IgD-negative memory B cell (primary cell): ENCODE data around the gene PDE6A. TPM values are rescaled to one million over a fixed set of nuclear protein-coding genes. Genes with fewer than 3 reads are reported as not detected.
"Not testable (repeated sequence)": the region's sequence is repeated elsewhere in the genome, so short reads cannot be mapped to it uniquely, and the experiment has no call there.

Experiments used
- H3K27ac Mint-ChIP-seq, 3 donors: one replicate each; pipeline ENCODE4 v1.8.0; 2020 to 2022; ENCODE audit warnings: mild to moderate bottlenecking in 3 of 3, mixed read lengths in 3 of 3, moderate library complexity in 1 of 3
- H3K27me3 Mint-ChIP-seq: one replicate; pipeline ENCODE4 v1.8.0; 2021; ENCODE audit warnings: mixed read lengths
- H3K36me3 Mint-ChIP-seq: one replicate; pipeline ENCODE4 v1.8.0; 2020; ENCODE audit warnings: mild to moderate bottlenecking, mixed read lengths
- H3K4me1 Mint-ChIP-seq, 3 donors: one replicate each; pipeline ENCODE4 v1.8.0; 2020 to 2022; ENCODE audit warnings: mixed read lengths in 3 of 3, mild to moderate bottlenecking in 1 of 3
- H3K4me3 Mint-ChIP-seq, 4 donors: one replicate each; pipeline ENCODE4 v1.8.0; 2020 to 2022; ENCODE audit warnings: mild to moderate bottlenecking in 4 of 4, mixed read lengths in 4 of 4, moderate library complexity in 3 of 4
- H3K9me3 Mint-ChIP-seq, 3 donors: one replicate each; pipeline ENCODE4 v1.8.0; 2020 to 2021; ENCODE audit warnings: mixed read lengths in 3 of 3, mild to moderate bottlenecking in 1 of 3
- polyA plus RNA-seq: library from polyadenylated mRNA; unstranded; fragments of 300-500 nt; fragmentation: Illumina TruSeq; gene quantifications from one replicate; pipeline ENCODE4 v1.2.3, GENCODE V29; 2021

The PDE6A gene
- polyA plus RNA-seq, 1 donor from 2014 or later, result 0.05 TPM

- no peaks in the 10 kb centered on the region for H3K4me1 Mint-ChIP-seq
- H3K27ac Mint-ChIP-seq, result no peak overlapping the region
- peaks cover 5% of the 10 kb centered on the region for H3K27me3 Mint-ChIP-seq
- H3K9me3 Mint-ChIP-seq, result peaks cover 0 to 4% (median 2%) of the 10 kb centered on the region in 3 donors
- H3K36me3 Mint-ChIP-seq, result no peaks in the 10 kb centered on the region
- no peak overlapping the region for H3K4me3 Mint-ChIP-seq
These were observed 62.7 kb downstream of the PDE6A start for GRCh38 chr5:149881874-149882273.

GRCh38 chr5:149881069-149881622, 63.4 kb downstream of the PDE6A start:
- no peaks in the 10 kb centered on the region for H3K36me3 Mint-ChIP-seq
- peaks cover 0 to 1% (median 0%) of the 10 kb centered on the region in 3 donors for H3K4me1 Mint-ChIP-seq
- peaks cover 0 to 4% (median 2%) of the 10 kb centered on the region in 3 donors for H3K9me3 Mint-ChIP-seq
- H3K27me3 Mint-ChIP-seq, result peaks cover 2% of the 10 kb centered on the region
- no peak overlapping the region for H3K4me3 Mint-ChIP-seq
- H3K27ac Mint-ChIP-seq, result no peak overlapping the region

DNA sequence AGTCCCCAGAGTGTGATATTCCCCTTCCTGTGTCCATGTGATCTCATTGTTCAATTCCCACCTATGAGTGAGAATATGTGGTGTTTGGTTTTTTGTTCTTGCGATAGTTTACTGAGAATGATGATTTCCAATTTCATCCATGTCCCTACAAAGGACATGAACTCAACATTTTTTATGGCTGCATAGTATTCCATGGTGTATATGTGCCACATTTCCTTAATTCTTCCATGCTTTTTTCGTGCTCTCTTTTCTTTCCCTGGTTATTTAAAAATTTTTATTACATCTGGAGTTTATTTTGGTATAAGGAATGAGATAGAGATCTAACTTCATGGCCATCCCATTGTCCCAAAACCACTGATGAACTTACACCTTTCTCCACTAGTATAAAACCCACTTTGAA, 65.0 kb downstream of the PDE6A start:
- H3K4me3 Mint-ChIP-seq, H3K4me1 Mint-ChIP-seq, H3K27me3 Mint-ChIP-seq, H3K9me3 Mint-ChIP-seq, H3K36me3 Mint-ChIP-seq, H3K27ac Mint-ChIP-seq: not testable (repeated sequence)

DNA sequence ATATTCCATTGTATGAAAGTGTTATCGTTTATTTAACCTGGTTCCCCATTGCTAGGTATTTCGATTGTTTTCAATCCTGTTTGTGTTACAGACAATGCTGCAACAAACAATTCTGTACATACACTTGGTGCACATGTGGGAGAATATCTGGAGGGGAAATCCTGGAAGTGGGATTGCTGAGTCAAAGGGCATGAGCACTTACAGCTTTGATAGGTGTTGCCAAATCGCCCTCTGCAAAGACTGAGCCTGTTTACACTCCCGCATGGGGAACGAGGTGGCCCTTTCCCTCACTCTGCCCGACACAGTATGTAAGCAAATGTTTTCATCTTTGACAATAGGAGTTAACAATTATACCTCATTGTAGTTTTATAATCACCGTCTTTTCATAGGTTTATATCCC, 66.2 kb downstream of the PDE6A start:
- peaks cover 0 to 4% (median 2%) of the 10 kb centered on the region in 3 donors for H3K9me3 Mint-ChIP-seq

DNA sequence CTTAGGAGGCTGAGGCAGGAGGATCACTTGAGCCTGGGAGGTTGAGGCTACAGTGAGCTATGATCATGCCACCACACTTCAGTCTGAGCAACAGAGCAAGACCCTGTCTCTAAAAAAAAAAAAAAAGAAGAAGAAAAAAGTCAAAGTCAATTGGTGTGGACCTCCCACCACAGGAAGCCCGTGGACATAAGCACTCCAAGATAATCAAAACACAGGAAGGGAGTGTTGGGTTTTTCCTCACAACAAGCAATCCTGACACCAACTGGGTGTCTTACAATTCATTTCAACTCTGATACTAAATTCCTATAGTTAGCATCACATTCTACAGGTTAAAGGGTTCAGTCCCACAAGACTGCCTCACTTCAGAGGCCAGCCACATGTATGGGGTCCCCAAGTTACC, 70.7 kb downstream of the PDE6A start:
- Mint-ChIP-seq H3K27me3 (no peaks in the 10 kb centered on the region), H3K9me3 (peaks cover 0 to 2% (median 0%) of the 10 kb centered on the region in 3 donors), H3K36me3 (no peaks in the 10 kb centered on the region), H3K4me3 (no peak overlapping the region), H3K4me1 (peaks cover 0 to 1% (median 0%) of the 10 kb centered on the region in 3 donors), H3K27ac (no peak overlapping the region)

More for the DNA sequence above, 66.2 kb downstream of the PDE6A start:
- Mint-ChIP-seq H3K36me3 (no peaks in the 10 kb centered on the region), H3K4me3 (no peak overlapping the region), H3K27ac (no peak overlapping the region), H3K27me3 (no peaks in the 10 kb centered on the region), H3K4me1 (peaks cover 0 to 1% (median 0%) of the 10 kb centered on the region in 3 donors)

DNA sequence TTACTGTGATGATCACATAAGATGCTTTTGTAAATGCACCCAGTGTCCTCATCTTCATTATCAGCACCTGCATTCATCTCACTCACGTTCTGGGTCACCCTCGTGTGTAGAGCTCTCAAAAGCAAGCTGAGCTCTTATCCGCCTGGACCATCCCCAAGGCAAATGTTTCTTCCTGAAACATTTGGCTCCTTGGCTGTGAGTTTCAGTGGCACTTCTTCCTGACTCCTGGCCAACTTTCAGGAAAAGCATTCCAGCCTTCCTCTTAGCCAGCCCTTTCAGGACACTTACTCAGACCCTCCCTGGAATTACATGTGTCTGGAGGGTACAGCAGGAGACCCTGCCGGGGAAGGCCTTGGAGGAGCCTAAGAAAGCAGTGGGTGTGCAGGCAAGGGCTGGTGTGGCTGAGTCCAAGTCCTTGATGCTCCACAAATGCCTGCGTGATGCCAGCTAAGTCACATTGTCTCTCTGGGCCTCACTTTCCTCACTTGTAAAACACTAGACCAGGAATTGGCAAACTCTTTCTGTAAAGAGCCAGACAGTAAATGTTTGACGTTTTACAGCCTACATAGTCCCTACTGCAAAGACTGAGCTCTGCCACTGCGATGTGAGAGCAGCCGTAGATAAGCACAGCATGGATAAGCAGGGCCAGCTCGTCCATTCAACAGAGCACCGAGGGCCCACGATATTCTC, 72.1 kb downstream of the PDE6A start:
- H3K9me3 Mint-ChIP-seq, result peaks cover 0 to 2% (median 0%) of the 10 kb centered on the region in 3 donors
- H3K4me3 Mint-ChIP-seq, result peak overlapping the region in 1 of 4 donors; percentile 58
- H3K27ac Mint-ChIP-seq, result no peak overlapping the region
- peaks cover 0 to 1% (median 0%) of the 10 kb centered on the region in 3 donors for H3K4me1 Mint-ChIP-seq
- peaks cover 1% of the 10 kb centered on the region for H3K27me3 Mint-ChIP-seq
- H3K36me3 Mint-ChIP-seq, result no peaks in the 10 kb centered on the region

- Mint-ChIP-seq H3K36me3 (no peaks in the 10 kb centered on the region), H3K27me3 (peaks cover 1% of the 10 kb centered on the region), H3K27ac (no peak overlapping the region), H3K9me3 (peaks cover 0 to 2% (median 0%) of the 10 kb centered on the region in 3 donors), H3K4me1 (no peaks in the 10 kb centered on the region), H3K4me3 (no peak overlapping the region)
These were observed 73.1 kb downstream of the PDE6A start for GRCh38 chr5:149871471-149871870.

- no peak overlapping the region for H3K4me3 Mint-ChIP-seq
- H3K36me3 Mint-ChIP-seq, result no peaks in the 10 kb centered on the region
- no peak overlapping the region for H3K27ac Mint-ChIP-seq
- H3K9me3 Mint-ChIP-seq, result peaks cover 0 to 2% (median 0%) of the 10 kb centered on the region in 3 donors
- no peaks in the 10 kb centered on the region for H3K4me1 Mint-ChIP-seq
- H3K27me3 Mint-ChIP-seq, result peaks cover 1% of the 10 kb centered on the region
These were observed 73.9 kb downstream of the PDE6A start for GRCh38 chr5:149870697-149871096.

- no peak overlapping the region for H3K27ac Mint-ChIP-seq
These were observed 74.4 kb downstream of the PDE6A start for GRCh38 chr5:149870232-149870631.

GRCh38 chr5:149869411-149869821, 75.2 kb downstream of the PDE6A start:
- Mint-ChIP-seq H3K27ac (no peak overlapping the region), H3K4me3 (peak overlapping the region in 1 of 4 donors; percentile 36), H3K9me3 (peaks cover 0 to 2% (median 0%) of the 10 kb centered on the region in 3 donors), H3K4me1 (no peaks in the 10 kb centered on the region), H3K36me3 (no peaks in the 10 kb centered on the region), H3K27me3 (peaks cover 1% of the 10 kb centered on the region)

More at GRCh38 chr5:149870232-149870631, 74.4 kb downstream of the PDE6A start:
- Mint-ChIP-seq H3K36me3 (no peaks in the 10 kb centered on the region), H3K4me3 (no peak overlapping the region), H3K9me3 (peaks cover 0 to 2% (median 0%) of the 10 kb centered on the region in 3 donors), H3K27me3 (peaks cover 1% of the 10 kb centered on the region), H3K4me1 (no peaks in the 10 kb centered on the region)

DNA sequence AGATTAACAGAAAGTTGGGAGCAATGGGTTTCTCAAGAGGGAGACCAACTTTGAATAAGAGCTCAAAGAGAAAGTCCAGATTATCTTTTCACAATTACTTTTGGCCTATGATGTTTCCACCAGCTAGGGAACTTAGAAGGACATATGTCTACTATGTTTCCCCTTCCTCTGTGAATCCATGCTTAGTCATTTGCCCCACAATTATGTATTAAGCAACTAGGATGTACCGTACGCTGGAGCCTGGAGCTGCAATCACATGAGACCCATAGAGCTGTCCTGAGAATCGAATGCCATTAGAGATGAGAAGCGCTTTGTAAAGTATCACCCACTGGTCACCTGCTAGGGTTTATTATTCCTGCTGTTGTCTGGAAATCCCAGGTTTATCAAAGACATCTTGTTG, 78.8 kb downstream of the PDE6A start:
- Mint-ChIP-seq H3K9me3 (peaks cover 0 to 2% (median 0%) of the 10 kb centered on the region in 3 donors), H3K36me3 (no peaks in the 10 kb centered on the region), H3K27ac (no peak overlapping the region), H3K4me1 (peaks cover 4 to 10% (median 9%) of the 10 kb centered on the region in 3 donors), H3K27me3 (peaks cover 1% of the 10 kb centered on the region), H3K4me3 (no peak overlapping the region)

DNA sequence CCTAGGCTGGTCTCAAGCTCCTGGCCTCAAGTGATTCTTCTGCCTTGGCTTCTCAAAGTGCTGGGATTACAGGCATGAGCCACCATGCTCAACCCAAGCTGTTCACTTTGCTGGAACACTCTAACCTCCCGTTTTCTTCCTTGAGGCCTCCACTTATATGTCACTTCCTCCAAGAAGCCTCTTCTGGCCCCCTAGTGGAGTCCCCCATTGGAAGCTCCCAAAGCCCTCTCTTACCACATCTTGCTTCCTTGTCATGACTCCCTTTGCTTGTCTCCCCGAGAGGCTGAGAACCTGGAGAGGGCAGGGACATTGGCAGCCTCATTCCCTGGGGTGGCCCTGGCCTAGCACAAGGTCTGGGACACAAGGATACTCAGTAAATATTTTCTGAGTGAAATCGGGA, 80.8 kb downstream of the PDE6A start:
- Mint-ChIP-seq H3K27ac (peak overlapping the region in 1 of 3 donors; percentile 50), H3K9me3 (no peaks in the 10 kb centered on the region), H3K4me3 (no peak overlapping the region), H3K36me3 (no peaks in the 10 kb centered on the region), H3K27me3 (peaks cover 1% of the 10 kb centered on the region), H3K4me1 (peaks cover 6 to 14% (median 10%) of the 10 kb centered on the region in 3 donors)

DNA sequence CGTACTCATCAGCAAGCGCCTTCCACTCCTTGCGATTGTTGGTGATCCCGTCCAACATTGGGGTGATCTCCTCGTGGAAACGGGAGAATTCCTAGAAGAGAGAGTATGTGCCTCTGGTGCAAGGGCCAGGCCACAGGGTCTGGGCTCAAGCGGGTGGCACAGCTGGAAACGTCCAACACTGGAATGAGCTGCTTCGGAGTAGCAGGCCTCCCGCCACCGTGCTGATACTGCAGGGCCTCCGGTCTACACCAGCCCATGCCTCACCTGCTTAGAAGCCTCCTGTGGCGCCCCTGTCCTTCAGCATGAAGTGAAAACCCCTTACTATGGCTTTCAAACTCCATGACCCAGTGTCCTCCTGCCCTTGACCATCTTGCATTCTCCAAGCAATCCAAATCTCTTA, 81.4 kb downstream of the PDE6A start:
- no peaks in the 10 kb centered on the region for H3K36me3 Mint-ChIP-seq
- H3K9me3 Mint-ChIP-seq, result no peaks in the 10 kb centered on the region
- peaks cover 1% of the 10 kb centered on the region for H3K27me3 Mint-ChIP-seq
- H3K4me3 Mint-ChIP-seq, result no peak overlapping the region
- H3K27ac Mint-ChIP-seq, result no peak overlapping the region
- H3K4me1 Mint-ChIP-seq, result peaks cover 6 to 14% (median 10%) of the 10 kb centered on the region in 3 donors

DNA sequence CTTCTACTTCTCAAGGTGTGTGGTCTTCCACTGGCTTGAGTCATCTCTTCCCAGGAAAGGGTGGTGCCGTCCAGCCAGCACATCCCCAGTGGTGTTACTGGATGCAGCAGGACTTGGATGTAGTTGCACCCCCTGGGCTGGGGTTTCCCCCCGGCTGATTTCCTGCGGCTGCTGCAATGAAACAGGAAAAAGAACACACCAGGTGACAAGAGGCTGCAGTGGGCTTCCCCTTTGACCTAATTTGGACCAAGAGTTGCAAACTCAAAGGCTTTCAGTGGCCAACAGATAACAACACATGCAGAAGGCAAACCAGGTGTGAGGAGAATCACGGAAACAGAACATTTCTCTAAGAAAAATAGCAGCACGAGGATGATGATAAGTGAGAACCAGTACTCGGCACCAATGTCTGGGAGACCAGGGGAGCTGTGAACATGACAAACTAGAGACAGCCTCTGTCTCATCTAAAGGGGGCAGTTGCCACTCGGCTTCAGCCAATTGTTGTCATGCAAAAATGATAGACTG, 83.7 kb downstream of the PDE6A start:
- H3K9me3 Mint-ChIP-seq, result no peaks in the 10 kb centered on the region
- H3K4me3 Mint-ChIP-seq, result peak overlapping the region in 2 of 4 donors; percentile 6 to 51
- H3K27ac Mint-ChIP-seq, result peak overlapping the region; percentile 8 to 90 (median 28)
- peaks cover 4% of the 10 kb centered on the region for H3K36me3 Mint-ChIP-seq
- peaks cover 6 to 14% (median 10%) of the 10 kb centered on the region in 3 donors for H3K4me1 Mint-ChIP-seq
- H3K27me3 Mint-ChIP-seq, result no peaks in the 10 kb centered on the region

GRCh38 chr5:149859746-149860145, 84.8 kb downstream of the PDE6A start:
- Mint-ChIP-seq H3K27ac (peak overlapping the region in 1 of 3 donors; percentile 28), H3K4me1 (peaks cover 6 to 14% (median 10%) of the 10 kb centered on the region in 3 donors), H3K4me3 (no peak overlapping the region)

More at GRCh38 chr5:149859746-149860145, 84.8 kb downstream of the PDE6A start:
- H3K36me3 Mint-ChIP-seq, result peaks cover 4% of the 10 kb centered on the region
- H3K27me3 Mint-ChIP-seq, result no peaks in the 10 kb centered on the region
- H3K9me3 Mint-ChIP-seq, result no peaks in the 10 kb centered on the region
